RPMI7951 (cell line): ENCODE results near the gene VWC2L. TPM values are rescaled to one million over a fixed set of nuclear protein-coding genes. Genes with fewer than 3 reads are reported as not detected.

Experiments
- DNase-seq: peaks from one replicate; pipeline ENCODE4 v3.0.0-alpha.2; 2012; ENCODE audit warnings: low read depth
- total RNA-seq: library from RNA; depleted of rRNA; stranded (reverse); fragments of >200 nt; shearing (Covaris generic); gene quantifications from 2 replicates; pipeline ENCODE4 v1.2.3, GENCODE V29; 2014; rRNA removed

Gene VWC2L
- total RNA-seq: not detected in 2 replicates

DNA sequence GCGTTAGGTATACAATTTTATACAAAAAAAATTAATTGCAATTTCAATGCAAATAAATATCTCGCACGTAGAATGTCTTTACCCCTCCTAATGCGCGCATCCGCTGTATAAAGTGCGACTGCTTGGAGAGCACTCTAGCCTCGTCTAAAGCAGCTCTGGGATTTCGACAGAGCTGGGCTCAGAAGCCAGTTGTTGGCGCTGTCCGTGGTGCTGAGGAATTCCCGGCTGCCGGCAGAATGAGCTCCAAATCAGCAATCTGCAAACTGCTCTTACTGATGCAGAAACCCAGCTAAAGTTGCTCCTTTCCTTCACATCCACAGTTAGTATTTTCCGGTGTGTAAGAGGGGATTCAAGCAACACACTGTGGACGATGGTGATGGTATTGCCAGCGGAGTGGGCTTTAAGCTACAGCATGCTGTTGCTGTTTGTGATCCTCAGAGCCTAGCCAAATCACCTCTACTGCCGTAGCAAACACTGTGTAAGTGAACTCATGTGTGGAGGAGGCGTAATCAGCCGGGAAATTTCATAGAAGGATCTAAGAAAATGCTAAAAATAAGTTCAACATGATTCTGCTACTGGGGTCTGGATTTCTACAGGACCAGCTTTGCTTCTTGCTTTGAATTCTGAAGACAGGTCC lies at the start of gene VWC2L:
Gene VWC2L, plus strand, starts transcription at position 137 of the 637 bp plus-strand sequence. CDS start 3,140 bp downstream, outside the sequence.
- peak; percentile 57 for DNase-seq

DNA sequence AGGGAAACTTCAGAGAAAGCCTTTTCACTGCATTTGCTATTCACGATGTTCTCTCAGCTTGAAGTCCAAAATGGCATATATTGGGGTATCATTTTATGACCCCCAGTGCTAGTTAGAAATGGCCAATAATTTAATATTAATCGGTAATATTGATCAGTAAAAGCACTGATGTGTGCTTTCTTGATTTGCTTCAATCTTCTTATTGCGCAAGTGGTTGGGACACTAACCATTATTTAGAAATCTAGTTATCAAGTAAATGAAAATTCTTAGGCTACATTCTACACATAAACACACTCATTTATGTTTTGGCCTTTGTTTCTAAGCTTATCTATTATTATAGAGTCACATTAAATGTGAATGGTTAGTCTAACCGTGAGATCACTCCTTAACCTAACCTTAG lies 49.7 kb upstream of the VWC2L start:
- no peak for DNase-seq

DNA sequence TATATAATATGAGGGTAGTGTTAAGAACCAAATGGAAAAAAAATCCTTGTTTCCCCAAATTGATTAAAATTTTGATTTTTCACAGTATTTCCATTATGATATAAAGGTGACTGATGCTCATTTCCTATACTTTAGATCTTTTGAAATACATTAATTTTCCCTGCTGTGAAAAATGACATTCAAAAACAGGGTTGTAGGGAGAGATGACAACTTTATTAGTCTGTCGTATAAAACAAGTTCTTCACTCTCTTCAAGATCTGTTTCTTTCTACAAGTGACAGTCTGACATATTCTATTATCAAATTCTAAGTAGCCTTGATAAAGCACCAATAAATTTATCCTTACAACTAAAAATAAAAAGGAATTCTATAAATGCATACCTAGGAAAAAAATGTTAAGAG lies 45.3 kb upstream of the VWC2L start:
- no peak for DNase-seq

DNA sequence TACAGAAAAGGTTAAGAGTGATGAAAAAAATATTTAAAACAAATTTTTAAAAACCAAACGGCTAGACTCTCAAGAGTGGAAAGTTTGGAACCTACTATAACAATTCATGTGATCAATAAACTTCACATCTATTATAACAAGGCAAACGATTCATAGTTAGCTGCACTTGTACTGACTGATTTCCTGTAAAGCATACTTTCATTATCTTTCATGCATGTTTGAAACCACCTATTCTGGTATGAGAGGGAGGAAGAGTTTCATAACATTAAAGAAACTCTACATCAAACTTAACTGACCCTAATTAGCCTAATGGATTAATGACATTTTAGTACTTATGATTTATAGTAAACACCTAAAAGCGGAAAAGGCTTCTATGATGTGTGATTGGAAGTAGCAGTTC lies 43.7 kb upstream of the VWC2L start:
- no peak for DNase-seq

DNA sequence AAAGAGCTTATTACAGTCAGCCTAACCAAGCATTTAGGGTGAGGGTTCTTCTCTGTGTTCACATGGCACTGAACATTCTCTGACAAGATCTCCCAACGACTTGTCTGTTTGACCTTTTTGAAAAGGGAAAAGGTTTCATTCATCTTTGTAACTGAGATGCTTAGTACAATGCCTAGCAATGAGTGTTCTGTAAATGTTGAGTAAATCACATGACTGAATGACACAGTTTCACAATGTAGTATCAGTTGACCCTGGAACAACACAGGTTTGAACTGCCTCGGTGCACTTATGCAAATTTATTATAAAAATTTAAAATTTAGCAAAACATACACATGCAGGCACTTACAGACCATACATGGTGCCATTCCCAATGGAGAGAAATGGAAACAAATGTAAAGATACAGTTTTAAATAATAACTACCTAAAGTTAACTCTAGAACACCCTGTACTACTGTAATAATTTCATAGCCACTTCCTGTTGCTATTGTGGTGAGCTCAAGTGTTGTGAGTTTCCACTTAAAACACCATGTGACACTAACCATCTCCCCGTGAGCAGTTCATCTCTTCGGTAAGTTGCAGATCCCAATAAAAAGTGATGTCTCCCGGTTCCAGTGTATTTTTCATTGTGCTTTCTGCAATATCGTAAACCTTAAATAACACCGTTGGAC lies 34.1 kb upstream of the VWC2L start:
- DNase-seq: no peak

DNA sequence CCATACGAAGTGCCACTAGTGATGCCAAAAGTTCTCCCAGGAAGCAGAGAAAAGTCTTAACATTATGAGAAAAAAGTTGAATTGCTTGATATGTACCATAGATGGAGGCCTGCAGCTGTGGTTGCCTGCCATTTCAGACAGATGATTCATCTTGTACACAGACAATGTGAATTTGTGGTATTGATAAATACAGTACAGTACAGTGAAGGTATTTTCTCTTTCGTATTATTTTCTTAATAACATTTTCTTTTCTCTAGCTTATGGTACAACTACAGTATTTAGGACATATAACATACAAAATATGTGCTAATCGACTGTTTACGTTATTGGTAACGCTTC lies 33.6 kb upstream of the VWC2L start:
- DNase-seq: no peak

DNA sequence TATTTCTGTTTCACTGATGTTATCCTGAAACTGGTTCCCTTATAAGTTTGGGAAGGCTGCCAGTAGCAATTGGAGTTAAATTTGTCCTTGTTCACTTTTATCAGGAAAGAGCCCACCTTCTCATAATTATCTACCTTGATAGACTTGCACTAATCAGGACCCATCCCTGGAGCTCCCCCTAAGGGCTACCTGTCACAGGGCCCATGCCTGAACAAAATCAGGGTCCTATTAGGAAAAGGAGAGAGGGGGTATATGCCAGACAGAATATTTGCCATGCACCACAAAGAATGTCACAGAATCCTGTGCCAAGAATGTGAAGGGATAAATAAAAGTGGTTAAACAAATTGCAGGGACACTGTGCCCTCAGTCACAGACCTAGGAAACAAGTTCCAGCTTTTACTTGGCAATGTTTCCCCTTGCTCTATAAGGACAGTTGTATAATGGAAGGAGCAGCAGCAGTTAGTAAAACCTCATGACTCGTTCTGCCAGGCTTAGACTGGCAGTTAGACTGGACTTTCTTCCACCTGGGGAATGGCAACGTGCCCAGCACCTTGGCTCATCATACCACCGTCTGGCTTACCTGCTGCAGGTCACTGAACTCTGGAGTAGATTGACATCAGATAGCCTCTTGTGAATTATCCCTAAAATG lies 32.3 kb upstream of the VWC2L start:
- no peak for DNase-seq

DNA sequence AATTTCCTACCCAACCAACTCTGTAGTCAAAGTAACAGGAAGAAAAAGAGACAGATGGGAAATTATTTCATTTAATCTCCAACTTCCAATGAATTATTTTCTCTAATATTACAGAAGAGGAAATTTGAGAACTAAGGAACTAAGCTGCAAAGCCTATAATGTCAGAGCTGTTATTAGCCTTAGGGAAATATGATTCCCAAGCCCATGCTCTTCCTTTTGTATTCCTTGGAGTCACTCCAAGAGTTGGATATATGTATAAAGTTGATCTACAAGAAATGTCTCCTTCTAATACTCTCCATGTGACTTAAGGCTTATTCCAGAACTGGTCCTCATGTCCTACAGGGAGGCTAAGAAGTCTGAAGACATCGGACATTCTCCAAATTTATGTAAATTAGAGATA lies 31.6 kb upstream of the VWC2L start:
- no peak for DNase-seq

DNA sequence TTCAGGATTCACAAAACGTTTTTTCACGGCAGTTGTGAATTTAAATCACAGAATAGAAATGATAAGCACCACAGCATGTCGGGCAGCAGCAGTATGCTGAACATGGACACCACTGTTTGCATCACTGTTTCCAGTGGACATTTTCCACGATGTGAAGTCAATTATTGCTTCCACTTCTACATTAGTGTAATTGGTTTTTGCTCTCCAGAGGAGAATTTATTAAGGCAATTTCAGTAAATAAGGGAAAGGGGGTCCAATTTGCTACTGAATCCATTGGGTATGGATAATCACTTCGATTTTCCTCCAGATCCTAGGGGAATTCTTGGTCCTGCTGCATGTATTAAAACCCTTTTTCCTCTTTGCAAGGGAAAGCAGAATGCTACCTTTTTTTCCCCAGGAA lies 30.2 kb upstream of the VWC2L start:
- no peak for DNase-seq

DNA sequence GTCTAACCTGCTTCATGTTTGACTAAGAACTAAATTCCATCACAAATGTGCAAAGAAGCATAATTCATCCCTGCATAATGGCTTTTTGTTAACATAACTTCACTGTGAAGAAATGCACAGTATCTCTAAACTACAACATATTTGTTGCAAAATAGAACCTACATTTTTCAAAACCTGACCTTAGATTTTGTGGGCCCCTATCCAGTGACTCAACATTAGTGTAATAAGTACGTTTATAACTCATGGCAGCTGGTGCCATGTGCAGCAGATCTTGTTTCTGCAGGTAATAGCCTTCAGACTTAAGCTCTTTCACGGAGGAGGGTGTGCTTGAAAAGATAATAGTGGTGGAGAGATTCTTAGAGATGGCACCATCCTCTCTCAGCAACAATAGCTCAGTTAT lies 28.6 kb upstream of the VWC2L start:
- DNase-seq: no peak

DNA sequence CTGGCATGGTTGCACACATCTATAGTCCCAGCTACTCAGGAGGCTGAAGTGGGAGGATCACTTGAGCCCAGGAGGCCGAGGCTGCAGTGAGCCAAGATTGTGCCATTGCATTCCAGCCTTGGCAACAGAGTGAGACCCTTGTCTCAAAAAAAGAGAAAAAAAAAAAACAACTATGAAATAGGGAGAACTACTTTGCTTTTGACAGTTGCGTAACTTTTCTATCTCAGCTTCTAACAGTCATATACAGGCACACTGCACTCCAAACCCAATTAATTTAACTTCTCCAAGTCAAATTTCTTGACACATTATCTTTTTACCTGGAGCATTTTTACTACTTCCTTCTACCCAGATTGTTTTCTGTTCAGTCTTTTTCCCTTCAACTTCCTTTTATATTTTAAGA lies 24.1 kb upstream of the VWC2L start:
- DNase-seq: no peak

DNA sequence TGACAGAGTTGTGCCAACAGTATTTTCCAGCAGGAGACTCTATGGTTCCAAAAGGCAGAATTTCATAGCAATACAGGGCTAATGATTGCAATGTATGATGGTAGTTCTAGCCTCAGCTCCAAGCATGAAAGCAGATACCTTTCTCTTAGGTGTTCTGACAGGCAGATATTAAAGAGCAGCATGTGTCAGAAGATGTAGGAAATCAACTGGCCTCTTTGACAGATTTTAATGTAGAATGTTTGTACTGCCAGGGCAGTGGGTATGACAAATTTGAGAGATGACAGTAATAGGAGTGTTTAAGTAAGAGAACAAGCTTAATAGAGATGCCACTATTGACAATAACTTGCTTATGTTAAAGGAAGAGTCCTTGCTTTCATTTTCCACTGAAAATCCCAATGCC lies 21.5 kb upstream of the VWC2L start:
- no peak for DNase-seq

DNA sequence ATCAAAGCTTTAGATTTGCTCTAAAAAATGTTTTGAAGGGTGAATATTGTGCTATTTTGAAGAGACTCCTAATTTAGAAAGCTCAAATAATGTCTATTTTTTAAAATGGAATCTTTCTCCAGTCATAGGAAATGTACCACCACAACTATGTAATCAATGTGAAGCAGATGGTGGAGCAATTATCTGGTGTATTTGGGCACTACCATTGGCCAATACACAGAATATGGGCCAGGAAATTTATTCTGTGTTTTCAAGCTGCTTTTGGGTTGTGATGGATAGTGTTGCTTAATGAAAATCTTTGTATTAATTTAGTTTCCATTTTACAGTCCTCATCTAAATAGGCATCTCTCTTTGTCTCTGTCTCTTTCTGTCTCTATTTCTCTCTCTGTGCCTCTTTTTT lies 17.1 kb upstream of the VWC2L start:
- DNase-seq: no peak

DNA sequence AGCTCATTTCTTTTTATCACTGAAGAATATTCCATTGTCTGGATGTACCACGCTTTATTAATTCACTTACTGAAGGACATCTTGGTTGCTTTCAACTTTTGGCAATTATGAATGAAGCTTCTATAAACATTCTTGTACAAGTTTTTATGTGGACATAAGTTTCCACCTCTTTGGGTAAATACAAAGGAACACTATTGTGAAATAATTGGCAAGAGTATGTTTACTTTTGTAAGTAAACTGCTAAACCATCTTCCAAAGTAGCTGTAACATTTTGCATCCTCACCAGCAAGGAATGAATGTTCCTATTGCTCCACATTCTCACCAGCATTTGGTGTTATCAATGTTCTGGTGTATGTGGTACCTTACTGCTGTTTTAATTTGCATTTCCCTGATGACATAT lies 15.8 kb upstream of the VWC2L start:
- DNase-seq: no peak

DNA sequence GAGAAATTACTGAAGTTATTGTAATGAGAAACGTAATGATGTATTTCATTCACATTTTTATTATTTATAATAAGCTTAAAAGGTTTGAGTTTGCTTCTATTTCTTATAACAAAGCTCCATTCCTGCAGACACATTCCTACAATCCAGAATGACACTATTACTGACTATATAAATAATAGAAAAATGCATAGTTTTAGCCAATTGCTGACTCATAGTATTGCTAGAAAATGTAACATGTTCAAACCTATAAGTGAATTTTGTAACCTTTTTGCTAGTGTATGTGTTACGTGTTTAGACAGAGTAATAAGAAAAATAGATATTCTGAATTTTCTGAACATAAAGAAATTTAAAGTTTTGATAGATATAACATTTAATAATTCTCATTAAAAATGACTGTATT lies 9.3 kb upstream of the VWC2L start:
- no peak for DNase-seq

DNA sequence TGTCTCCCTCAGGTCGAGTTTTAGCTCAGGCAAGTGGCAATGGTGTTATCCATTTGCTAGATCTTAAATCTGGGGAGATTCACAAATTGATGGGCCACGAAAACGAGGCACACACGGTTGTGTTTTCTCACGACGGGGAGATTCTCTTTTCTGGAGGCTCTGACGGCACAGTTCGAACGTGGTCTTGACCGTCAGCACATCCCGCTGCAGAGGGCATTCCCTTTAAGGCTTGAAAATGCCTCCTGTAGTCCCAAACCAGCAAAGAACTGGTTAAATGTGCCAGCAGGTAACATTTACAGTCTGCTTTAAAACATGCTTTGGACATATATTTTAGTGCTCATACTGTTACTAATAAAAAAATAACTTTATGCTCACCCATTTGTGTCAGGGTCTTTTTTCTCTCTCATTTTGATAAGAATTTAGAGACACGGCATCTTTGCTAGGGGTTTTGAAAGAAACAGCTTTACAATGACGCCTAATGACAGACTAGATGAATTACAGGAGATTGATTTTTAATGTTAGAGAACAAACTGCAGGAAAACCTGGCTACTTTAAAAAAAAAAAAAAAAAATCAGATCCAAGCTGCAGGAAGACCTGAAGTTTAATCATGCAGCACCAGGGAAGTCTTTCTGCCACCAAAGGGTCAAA lies 602 bp upstream of the VWC2L start:
- DNase-seq: no peak

DNA sequence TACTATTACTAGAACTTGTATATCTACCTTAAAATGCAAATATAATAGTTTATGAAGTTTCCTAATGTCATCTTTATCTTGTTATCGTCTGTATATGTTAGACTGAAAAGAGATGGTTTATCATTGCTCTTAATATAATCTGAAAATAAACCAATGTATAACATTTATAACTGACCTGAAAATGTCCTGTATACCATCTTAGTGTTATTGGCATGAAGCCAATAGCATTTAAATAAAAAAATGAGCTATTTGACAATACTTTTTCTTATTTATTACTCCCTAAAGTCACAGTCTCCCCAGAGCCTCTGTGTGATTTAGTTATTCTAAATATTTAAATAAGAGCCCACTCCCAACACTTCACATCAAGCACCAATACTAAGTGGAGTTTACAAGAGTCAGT lies 1.8 kb downstream of the VWC2L start:
- DNase-seq: no peak

DNA sequence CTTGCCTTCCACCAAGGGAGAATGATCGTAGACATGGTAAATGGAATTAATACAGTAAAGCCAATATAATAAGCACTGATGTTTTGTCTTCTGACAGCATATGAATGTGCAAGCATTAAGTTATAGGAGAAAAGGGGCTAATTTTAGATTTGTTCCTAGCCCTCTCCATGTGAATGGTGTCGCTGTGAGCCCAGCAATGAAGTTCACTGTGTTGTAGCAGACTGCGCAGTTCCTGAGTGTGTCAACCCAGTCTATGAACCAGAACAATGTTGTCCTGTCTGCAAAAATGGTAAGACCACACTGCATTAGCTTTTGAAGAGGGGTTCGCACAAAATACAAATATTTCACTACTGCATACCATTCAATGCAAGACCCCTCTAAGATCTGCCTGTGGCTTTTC lies 25.6 kb downstream of the VWC2L start:
- no peak for DNase-seq

DNA sequence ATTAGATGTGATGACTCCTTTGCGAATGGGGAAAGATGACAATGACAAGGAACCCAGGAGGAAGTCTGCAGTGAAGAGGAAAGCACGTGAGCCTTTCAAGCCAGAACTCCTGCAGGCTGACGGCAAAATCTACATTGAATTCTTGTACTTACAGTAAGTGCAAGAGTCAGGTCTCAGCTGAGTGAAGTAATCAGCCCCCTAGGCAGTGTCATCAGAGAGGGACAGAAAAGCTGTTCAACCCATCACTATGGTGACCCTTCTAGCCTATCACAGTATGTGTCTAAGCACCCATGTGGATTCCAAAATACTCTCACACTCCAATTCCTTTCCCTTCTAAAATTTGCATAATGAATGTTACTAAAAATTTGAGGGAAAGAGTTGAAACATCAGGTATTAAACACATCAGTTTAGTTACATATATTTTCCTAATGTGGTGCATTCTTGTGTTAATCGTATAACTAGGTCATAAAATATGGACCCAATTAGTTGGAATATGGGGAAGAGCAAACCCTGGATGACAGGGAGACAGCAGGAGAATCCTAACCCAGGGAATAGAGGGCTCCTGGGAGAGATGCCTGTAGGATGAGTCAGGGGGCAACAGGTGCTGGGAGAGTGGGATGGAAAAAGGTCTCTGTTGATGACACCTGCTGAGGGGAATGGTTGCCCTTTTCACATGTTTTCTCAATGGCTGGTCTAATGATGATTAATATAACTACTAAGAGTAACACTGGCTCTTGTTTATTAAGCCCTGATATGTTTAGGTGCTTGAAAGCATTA lies 39.5 kb downstream of the VWC2L start:
- no peak for DNase-seq

DNA sequence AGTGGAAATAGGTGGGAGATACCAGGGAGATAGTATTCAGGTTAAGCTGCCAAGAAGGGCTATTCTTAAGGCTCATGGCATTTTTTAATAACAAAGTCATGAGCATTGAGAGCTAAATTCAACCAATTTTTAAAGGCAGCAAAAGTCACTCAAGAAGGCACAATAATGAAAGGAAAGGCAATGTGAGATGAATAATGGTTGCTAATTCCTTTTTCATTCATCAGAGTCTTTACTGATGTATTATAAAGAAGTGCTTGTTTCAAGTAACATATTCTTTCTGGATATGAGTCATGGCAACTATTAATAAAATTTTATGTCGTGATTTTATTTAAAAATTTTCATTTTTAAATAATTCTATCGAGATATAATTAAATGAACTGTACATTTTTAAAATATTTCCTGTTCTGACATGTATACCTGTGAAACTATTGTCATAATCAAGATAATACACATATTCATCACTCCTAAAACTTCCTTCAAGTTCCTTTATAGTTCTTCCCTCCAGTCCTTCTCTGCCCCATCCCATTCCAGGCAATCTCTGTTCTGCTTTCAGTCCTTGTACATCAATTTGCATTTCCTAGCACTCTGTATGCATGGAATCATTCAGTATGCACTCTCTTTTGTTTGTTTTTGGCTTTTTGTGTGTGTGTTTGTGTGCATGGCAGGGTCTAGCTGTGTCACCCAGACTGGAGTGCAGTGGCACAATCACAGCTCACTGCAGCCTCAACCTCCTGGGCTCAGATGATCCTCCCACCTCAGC lies 40.8 kb downstream of the VWC2L start:
- DNase-seq: no peak

DNA sequence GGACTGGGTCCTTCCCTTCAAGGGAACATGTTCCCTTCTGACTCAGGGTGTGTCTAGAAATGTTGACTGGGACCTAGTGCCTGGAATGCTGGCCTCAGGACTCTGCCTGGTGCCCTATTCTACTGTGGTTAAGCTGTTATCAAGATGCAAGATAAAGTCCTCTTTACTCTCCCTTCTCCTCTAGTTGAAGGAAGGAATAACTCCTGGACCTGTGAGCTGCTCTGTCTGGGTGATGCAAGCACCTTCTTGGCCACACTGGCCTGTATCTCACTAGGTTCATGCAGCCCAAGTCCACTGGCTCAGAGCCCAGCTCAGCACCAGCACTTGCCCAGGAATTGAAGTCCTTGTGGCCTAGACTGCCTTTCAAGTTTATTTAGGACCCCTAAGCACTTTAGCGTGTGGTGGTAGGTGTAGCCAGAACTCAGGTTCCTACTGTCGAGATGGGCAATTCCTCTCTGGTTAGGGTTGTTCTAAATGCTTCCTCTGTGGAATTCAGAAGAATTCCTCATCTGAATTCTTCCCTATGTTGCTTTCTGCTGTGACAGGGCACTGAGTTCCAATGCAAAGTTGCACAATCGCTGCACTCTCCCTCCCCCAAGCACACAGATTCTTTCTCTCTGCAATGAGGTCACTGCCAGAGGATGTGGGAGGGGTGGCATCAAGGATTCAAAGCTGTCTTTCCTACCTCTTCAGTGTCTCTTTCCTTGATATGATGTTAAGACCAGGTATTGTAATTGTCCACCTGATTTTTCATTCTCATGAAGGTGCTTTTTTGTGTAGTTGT lies 54.7 kb downstream of the VWC2L start:
- DNase-seq: no peak
